CD14-positive monocyte (primary cell): ENCODE data around the gene CMTM3. TPM values are rescaled to one million over a fixed set of nuclear protein-coding genes. Genes with fewer than 3 reads are reported as not detected.

Experiments
- DNase-seq, 3 donors: peaks; one replicate each; pipeline ENCODE4 v3.0.0-alpha.2; 2011 to 2022
- H2AFZ ChIP-seq: 2 replicates; pipeline ENCODE4 v1.6.0; 2012; ENCODE audit warnings: mild to moderate bottlenecking, low read depth, low read length, inconsistent platforms; ENCODE audit not compliant: insufficient read depth, poor library complexity, severe bottlenecking
- H3K27ac ChIP-seq, 2 donors: 1 replicate in 1 of 2; 2 replicates in 1 of 2; pipeline ENCODE4 v1.5.1; 2012 to 2013; ENCODE audit warnings: low read length in 2 of 2, control low read depth in 1 of 2, inconsistent platforms in 1 of 2, low read depth in 1 of 2, mild to moderate bottlenecking in 1 of 2
- H3K27me3 ChIP-seq, 2 donors: one replicate each; pipeline versions ENCODE4 v1.6.0 to v1.6.1; 2011 to 2013; ENCODE audit warnings: low read length in 2 of 2; ENCODE audit not compliant: control insufficient read depth in 2 of 2, insufficient read depth in 2 of 2
- H3K36me3 ChIP-seq, 2 donors: replicated peaks in 1 of 2; 1 replicate in 1 of 2; 2 replicates in 1 of 2; pipeline versions ENCODE4 v1.5.1 to v1.6.1; 2012 to 2013; ENCODE audit warnings: low read length in 2 of 2, control low read depth in 1 of 2, inconsistent platforms in 1 of 2, mild to moderate bottlenecking in 1 of 2; ENCODE audit not compliant: insufficient read depth in 2 of 2, control insufficient read depth in 1 of 2
- H3K4me1 ChIP-seq, 2 donors: 1 replicate in 1 of 2; 2 replicates in 1 of 2; pipeline versions ENCODE4 v1.5.1 to v1.6.1; 2012 to 2013; ENCODE audit warnings: low read length in 2 of 2, control low read depth in 1 of 2, inconsistent platforms in 1 of 2, mild to moderate bottlenecking in 1 of 2, moderate library complexity in 1 of 2; ENCODE audit not compliant: insufficient read depth in 2 of 2, control insufficient read depth in 1 of 2
- H3K4me2 ChIP-seq: replicated peaks from 2 replicates; pipeline ENCODE3; 2012; ENCODE audit warnings: low read length, moderate library complexity, mild to moderate bottlenecking; ENCODE audit not compliant: poor library complexity, severe bottlenecking; ENCODE audit errors: extremely low read depth
- H3K4me3 ChIP-seq, 3 experiments: fragments of 200-600 bp in 1 of 3; sonication (generic) in 1 of 3; replicated peaks in 1 of 3; 1 replicate in 2 of 3; 2 replicates in 1 of 3; pipeline ENCODE4 v1.5.1; 2011 to 2013; ENCODE audit warnings: low read length in 3 of 3, mild to moderate bottlenecking in 3 of 3, control low read depth in 2 of 3, low read depth in 2 of 3, inconsistent platforms in 1 of 3, moderate library complexity in 1 of 3
- H3K79me2 ChIP-seq: 2 replicates; pipeline ENCODE4 v1.6.0; 2012; ENCODE audit warnings: mild to moderate bottlenecking, control low read depth, inconsistent platforms, low read length, moderate library complexity; ENCODE audit not compliant: insufficient read depth
- H3K9ac ChIP-seq: 2 replicates; pipeline ENCODE4 v1.6.0; 2017; ENCODE audit warnings: low read length, mild to moderate bottlenecking; ENCODE audit not compliant: insufficient read depth, poor library complexity, severe bottlenecking
- H3K9me3 ChIP-seq, 2 donors: replicated peaks in 1 of 2; 1 replicate in 1 of 2; 2 replicates in 1 of 2; pipeline versions ENCODE4 v1.5.1 to v1.6.1; 2012 to 2013; ENCODE audit warnings: low read length in 2 of 2, control low read depth in 1 of 2; ENCODE audit not compliant: control insufficient read depth in 1 of 2, insufficient read depth in 1 of 2
- H4K20me1 ChIP-seq: 2 replicates; pipeline ENCODE4 v1.6.0; 2012; ENCODE audit warnings: mild to moderate bottlenecking, low read length, control low read depth, moderate library complexity; ENCODE audit not compliant: insufficient read depth
- H3K27ac Mint-ChIP-seq, 7 donors: one replicate each; pipeline ENCODE4 v1.8.0; 2020; ENCODE audit warnings: mild to moderate bottlenecking in 7 of 7, mixed read lengths in 7 of 7, moderate library complexity in 6 of 7, inconsistent platforms in 2 of 7
- H3K27me3 Mint-ChIP-seq, 3 donors: one replicate each; pipeline ENCODE4 v1.8.0; 2021 to 2022; ENCODE audit warnings: low read depth in 3 of 3, mild to moderate bottlenecking in 3 of 3, mixed read lengths in 3 of 3, moderate library complexity in 3 of 3, inconsistent platforms in 1 of 3
- H3K36me3 Mint-ChIP-seq, 2 donors: one replicate each; pipeline ENCODE4 v1.8.0; 2020; ENCODE audit warnings: mixed read lengths in 2 of 2, inconsistent platforms in 1 of 2, mild to moderate bottlenecking in 1 of 2
- H3K4me1 Mint-ChIP-seq: one replicate; pipeline ENCODE4 v1.8.0; 2020; ENCODE audit warnings: mild to moderate bottlenecking, mixed read lengths
- H3K4me3 Mint-ChIP-seq, 2 donors: one replicate each; pipeline ENCODE4 v1.8.0; 2020; ENCODE audit warnings: mild to moderate bottlenecking in 2 of 2, mixed read lengths in 2 of 2, moderate library complexity in 1 of 2
- H3K9me3 Mint-ChIP-seq, 7 donors: one replicate each; pipeline ENCODE4 v1.8.0; 2020 to 2022; ENCODE audit warnings: mixed read lengths in 7 of 7, mild to moderate bottlenecking in 6 of 7, moderate library complexity in 6 of 7, inconsistent platforms in 2 of 7
- CTCF ChIP-seq: fragments of 200-600 bp; IDR thresholded peaks from one replicate; pipeline ENCODE4 v1.8.0; 2022; ENCODE audit warnings: antibody characterized with exemption, mild to moderate bottlenecking
- WGBS: methylation state at CpG from one replicate; pipeline ENCODE4 v1.1.5; 2013; ENCODE audit warnings: missing lambda C conversion rate; ENCODE audit not compliant: insufficient coverage; 5-methylcytosine and 5-hydroxymethylcytosine counted together
- intact Hi-C, 2 donors: fragments of 100-400 bp; cut with micrococcal nuclease; formaldehyde crosslinking; loops; one replicate each; pipeline versions ENCODE4 v1.15.0 to v1.15.1; 2023
- polyA plus RNA-seq, 3 donors: library from polyadenylated mRNA; depleted of rRNA in 1 of 3; unstranded in 2 of 3; stranded (reverse) in 1 of 3; fragments of 300-500 nt in 2 of 3; fragments of >200 nt in 1 of 3; fragmentation: Illumina TruSeq in 2 of 3; gene quantifications; 1 replicate in 2 of 3; 2 replicates in 1 of 3; pipeline ENCODE4 v1.2.3, GENCODE V29; 2012 to 2021

Gene CMTM3
- polyA plus RNA-seq, 3 donors: 125 to 131 (median 126) TPM

GRCh38 chr16:66651965-66652364 lies 47.5 kb downstream of the CMTM3 start:
- Mint-ChIP-seq H3K27me3 (peaks cover 0 to 1% (median 0%) of the 10 kb centered on the region in 3 donors), H3K27ac (peak overlapping the region; percentile 56 to 82 (median 76)), H3K9me3 (peaks cover 0 to 2% (median 0%) of the 10 kb centered on the region in 7 donors), H3K4me1 (peaks cover 55% of the 10 kb centered on the region), H3K36me3 (no peaks in the 10 kb centered on the region), H3K4me3 (peak overlapping the region in 1 of 2 donors; percentile 39)
- no peaks in the 10 kb centered on the region for H3K9me3 ChIP-seq
- no peak overlapping the region for H3K9ac ChIP-seq
- H3K4me2 ChIP-seq: peak overlapping the region; percentile 56
- peaks cover 51 to 54% of the 10 kb centered on the region in 2 donors for H3K4me1 ChIP-seq
- no peaks in the 10 kb centered on the region for H3K27me3 ChIP-seq
- peak overlapping the region; percentile 31 to 71 for H3K27ac ChIP-seq
- DNase-seq: peak; percentile 39 to 66 (median 61)
- peak overlapping the region in 1 of 3 experiments; percentile 48 for H3K4me3 ChIP-seq
- TF ChIP-seq CTCF: no peak
- H3K79me2 ChIP-seq: peaks cover 86% of the 10 kb centered on the region
- no peak overlapping the region for H2AFZ ChIP-seq
- no peaks in the 10 kb centered on the region for H3K36me3 ChIP-seq
- intact Hi-C loops: loop anchor here in 1 of 2 donors (5.0 kb wide), 1 partner anchor 45 kb away; the partner anchor contains the start of gene CMTM4
- peaks cover 5% of the 10 kb centered on the region for H4K20me1 ChIP-seq
- WGBS: 53% methylated on average over 4 of the region's 6 CpGs

GRCh38 chr16:66652661-66653360 lies 48.3 kb downstream of the CMTM3 start:
- TF ChIP-seq CTCF: no peak
- peaks cover 61% of the 10 kb centered on the region for H3K4me1 Mint-ChIP-seq
- H3K4me2 ChIP-seq: peak overlapping the region; percentile 56
- no peak overlapping the region for H2AFZ ChIP-seq
- WGBS: 0% methylated on average over 1 of the region's 7 CpGs
- peak; percentile 23 to 53 (median 39) for DNase-seq
- peak overlapping the region; percentile 62 to 94 (median 77) for H3K27ac Mint-ChIP-seq
- no peaks in the 10 kb centered on the region for H3K36me3 ChIP-seq
- H3K9ac ChIP-seq: no peak overlapping the region
- peaks cover 58 to 62% of the 10 kb centered on the region in 2 donors for H3K4me1 ChIP-seq
- H3K27me3 Mint-ChIP-seq: peaks cover 0 to 1% (median 0%) of the 10 kb centered on the region in 3 donors
- H3K27me3 ChIP-seq: no peaks in the 10 kb centered on the region
- H3K4me3 ChIP-seq: peak overlapping the region in 1 of 3 experiments; percentile 48
- H3K9me3 Mint-ChIP-seq: peaks cover 0 to 2% (median 0%) of the 10 kb centered on the region in 7 donors
- H3K36me3 Mint-ChIP-seq: no peaks in the 10 kb centered on the region
- no peaks in the 10 kb centered on the region for H3K9me3 ChIP-seq
- peak overlapping the region in 1 of 2 donors; percentile 57 for H3K4me3 Mint-ChIP-seq
- H4K20me1 ChIP-seq: peaks cover 5% of the 10 kb centered on the region
- H3K79me2 ChIP-seq: peaks cover 88% of the 10 kb centered on the region
- intact Hi-C loops: loop anchor here in 1 of 2 donors (5.0 kb wide), 1 partner anchor 44 kb away; the partner anchor contains the start of gene CMTM4
- peak overlapping the region; percentile 47 to 71 for H3K27ac ChIP-seq
